HL-60/S4 treated with phorbol 12-myristate 13-acetate at 8.2 ng/mL for 4 days and 3 days (cell line): Measurements from ENCODE around the gene FAM20A.

Experiments
- in situ Hi-C: fragments of 300-500 bp; cut with MboI; formaldehyde crosslinking; loops from 2 replicates; pipeline ENCODE4 v1.15.0; 2022; ENCODE audit warnings: low sequenced_read_pairs

FAM20A gene

DNA sequence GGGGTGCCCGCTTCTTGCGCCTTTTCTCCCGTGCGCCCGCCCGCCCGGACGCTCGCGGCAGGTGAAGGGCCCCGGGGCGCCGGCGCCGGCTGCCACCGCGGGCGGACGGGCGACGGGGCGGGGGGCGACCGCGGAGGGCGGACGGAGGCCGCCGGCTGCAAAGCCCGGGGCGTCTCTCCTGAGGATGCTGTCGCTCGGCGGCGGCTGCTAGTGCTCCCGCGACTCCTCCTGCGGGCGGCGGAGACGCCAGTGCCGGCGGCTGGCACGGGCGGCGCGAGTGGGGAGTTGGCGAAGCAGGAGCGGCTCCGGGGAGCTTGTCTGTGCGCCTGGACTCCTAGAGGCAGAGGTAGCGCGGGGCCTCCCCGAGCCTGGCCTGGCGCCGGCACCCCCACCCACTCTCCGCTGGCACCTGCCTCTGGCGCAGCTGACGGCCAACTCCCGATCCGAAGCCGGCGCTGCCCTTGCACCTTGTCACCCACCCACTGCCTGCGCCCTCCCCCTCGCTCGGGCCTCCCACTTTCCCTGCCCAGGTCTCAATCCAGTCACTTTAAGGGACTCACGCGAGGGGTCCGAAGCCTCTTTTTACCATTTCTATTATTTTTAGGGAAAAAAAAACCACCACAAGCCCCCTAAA lies at the start of gene FAM20A:
FAM20A (minus strand) TSS at position 437 of the 634 bp plus-strand sequence. CDS start 701 bp downstream, outside the sequence.
- in situ Hi-C loops, result no loop called here

- in situ Hi-C loops, result no loop called here
Measured at GRCh38 chr17:68649324-68649723, 48.2 kb upstream of the FAM20A start.

- in situ Hi-C loops, result no loop called here
Measured at GRCh38 chr17:68646626-68647526, 45.7 kb upstream of the FAM20A start.

DNA sequence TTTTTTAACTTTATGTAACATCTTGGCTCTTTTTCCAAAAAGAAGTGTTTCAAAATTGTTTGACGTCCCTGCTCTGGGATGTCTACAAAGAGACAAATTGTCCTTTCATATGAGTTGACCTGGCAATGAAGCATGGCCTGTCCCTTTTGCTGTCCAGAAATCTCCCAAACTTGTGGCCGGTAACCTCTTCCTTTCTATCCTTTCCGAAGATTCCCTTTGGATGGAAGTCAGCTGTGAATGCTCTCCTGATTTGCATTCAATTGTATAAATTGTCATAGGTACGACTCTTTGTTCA lies 40.9 kb upstream of the FAM20A start:
- in situ Hi-C loops, result no loop called here

GRCh38 chr17:68641276-68642117 lies 40.3 kb upstream of the FAM20A start:
- in situ Hi-C loops, result no loop called here

DNA sequence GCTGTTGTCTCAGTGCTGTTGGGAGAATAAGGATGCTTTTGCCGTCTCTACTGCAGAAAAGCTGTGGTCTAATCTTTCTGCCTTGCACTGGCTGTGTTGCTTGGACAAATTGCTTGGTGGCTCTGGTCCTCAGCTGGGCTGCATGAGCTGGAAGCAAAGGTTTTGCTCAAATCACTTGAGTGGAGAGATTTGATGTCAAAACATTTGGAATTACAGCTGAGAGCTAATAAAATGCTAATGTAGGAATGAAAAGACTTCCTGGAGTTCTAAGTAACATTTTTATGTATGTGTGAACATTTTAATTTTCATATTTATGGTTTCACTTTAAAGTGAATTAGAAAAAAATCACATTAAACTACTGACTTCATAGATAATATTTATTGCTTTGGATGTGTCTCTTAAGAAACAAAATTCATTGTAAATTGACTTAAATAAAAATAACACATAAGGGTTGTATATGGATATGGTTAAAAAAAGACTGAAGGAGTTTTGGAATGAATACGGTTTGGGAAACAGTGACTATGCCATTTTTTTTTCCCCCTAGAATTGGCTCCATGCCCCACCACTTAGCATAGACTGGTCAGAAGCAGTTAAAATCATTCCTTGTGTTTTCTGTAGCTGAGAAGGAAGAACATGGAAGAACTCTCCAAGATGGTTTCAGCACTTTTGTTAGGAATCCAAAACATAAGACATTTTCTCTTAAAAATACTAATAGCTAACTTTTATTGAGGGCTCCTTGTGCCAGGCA lies 39.2 kb upstream of the FAM20A start:
- in situ Hi-C loops, result no loop called here

DNA sequence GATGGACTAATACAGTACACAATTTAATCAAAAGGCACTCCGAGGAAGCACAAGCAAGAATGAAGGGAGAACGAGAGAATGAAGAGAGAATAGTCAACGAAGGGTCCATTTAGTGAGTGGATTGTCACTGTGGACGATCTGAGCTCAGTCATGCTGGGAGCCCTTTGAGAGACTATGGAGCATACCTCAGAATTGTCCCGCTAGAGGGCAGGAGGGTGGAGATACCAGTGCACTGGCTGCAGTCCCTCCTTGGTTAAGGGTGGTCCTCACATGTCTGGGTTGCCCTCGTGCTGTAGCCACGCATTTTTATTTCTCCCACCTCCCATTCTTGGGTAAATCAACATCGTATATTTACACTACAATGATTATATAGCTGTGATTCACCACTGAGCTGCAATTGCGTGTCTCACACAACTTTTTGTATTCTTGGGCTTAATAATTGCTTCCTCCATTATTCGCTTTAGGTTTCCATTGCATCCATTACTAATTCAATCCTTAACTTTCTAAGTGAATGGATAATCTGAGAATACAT lies 33.2 kb upstream of the FAM20A start:
- in situ Hi-C loops, result no loop called here

GRCh38 chr17:68628576-68628957 lies 27.4 kb upstream of the FAM20A start:
- in situ Hi-C loops, result no loop called here

DNA sequence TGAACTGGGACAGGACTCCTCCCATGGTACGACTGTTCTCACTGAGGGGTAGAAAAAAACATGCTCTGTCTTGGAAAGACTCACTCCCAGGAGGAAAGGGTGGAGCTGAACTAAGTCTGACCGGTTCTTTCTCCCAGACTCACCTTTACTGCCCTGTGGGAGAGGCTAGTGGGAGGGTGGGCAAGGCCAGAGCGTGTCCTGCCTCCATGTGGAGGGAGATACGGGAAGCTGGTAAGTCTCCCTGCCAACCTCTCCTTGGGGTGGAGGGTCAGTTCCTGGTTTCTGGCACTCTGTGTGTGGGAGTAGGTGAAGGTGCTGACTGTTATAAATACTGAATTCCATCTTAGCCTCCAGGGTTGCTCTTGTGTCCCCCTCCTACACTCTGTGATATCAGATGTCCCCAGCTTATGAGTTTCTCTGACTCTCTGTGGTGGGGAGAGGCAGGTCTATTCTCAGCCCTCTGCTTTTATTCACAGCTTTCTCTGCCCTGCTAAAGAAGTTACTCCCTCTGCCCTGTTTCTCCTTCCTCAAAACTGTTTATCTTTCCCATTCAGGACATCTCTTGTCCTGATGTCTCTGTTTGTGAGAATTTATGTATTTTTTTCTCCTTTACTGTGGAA lies 26.9 kb upstream of the FAM20A start:
- in situ Hi-C loops, result no loop called here

- in situ Hi-C loops, result no loop called here
Measured at GRCh38 chr17:68624381-68624780, 23.2 kb upstream of the FAM20A start.

GRCh38 chr17:68623811-68624210 lies 22.6 kb upstream of the FAM20A start:
- in situ Hi-C loops, result no loop called here

- in situ Hi-C loops, result no loop called here
Measured at GRCh38 chr17:68622423-68622822, 21.3 kb upstream of the FAM20A start.

GRCh38 chr17:68621065-68621464 lies 19.9 kb upstream of the FAM20A start:
- in situ Hi-C loops, result no loop called here

DNA sequence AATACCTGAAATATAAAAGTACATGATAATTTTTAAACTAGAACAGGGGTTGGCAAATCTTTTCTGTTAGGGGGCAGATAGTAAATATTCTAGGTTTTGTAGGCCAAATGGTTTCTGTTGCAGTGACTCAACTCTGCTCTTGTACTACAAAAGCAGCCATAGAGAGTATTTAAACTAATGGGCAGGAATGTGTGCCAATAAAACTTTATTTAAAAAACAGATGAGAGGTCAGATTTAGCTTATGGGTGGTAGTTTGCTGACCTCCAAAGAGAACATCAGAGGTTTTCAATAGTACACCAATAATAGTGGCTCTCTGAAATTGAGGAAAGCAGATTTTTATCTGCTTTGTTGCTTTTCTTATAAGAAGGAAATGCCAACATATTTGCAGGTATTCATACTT lies 15.2 kb upstream of the FAM20A start:
- in situ Hi-C loops, result no loop called here

DNA sequence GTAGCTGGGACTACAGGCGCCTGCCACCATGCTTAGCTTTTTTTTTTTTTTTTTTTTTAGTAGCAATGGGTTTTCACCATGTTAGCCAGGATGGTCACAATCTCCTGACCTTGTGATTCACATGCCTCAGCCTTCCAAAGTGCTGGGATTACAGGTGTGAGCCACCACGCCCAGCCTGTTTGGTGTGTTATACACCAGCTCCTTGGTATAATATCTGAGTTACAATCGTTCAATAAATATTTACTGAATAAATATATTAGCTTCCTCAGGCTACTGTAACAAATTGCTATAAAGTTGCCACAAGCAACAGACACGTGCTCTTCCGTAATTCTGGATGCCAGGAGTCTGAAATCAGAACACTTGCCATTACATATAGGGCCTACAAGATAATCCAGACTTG lies 13.6 kb upstream of the FAM20A start:
- in situ Hi-C loops, result no loop called here

GRCh38 chr17:68613739-68614298 lies 12.7 kb upstream of the FAM20A start:
- in situ Hi-C loops, result no loop called here

- in situ Hi-C loops, result no loop called here
Measured at GRCh38 chr17:68612923-68613292, 11.7 kb upstream of the FAM20A start.

DNA sequence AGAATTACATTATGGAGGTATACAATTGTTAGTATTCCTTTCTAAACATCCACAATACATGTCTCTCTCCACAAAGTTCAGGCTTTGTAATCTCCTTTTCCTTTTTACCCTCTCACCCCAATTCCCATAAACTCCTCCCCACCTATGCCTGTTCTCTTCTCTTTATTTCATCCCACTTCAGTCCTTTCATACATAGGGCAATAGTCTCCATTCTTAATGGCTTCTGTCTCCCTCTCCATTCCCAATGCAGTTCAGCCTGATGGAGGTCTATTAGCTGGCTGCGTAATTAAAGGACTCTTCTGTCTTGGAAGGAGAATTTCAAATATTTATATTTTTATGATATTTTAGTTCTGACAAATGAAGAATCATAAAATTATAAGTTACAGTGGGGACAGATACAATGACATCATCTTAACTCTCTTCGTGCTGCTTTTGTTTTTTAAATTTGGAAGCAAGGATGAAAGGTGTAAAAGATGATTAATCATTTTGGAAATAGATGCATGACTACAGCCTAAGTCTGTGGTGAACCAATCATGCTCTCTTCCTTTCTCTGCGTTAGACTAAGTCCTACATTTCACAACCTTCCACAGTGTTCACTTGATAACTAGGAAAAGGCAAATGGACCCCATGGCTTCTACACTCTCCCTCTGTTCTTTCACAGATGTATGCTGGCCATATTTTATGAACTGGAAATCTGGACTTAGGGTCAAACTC lies 11.2 kb upstream of the FAM20A start:
- in situ Hi-C loops, result no loop called here
